ENCODE measurements around the gene STARD7. TPM values are rescaled to one million over a fixed set of nuclear protein-coding genes. Genes with fewer than 3 reads are reported as not detected.

Gene STARD7
- total RNA-seq, 2 experiments from 2014 or later: 241 to 248 TPM

GRCh38 chr2:96176661-96177060, 32.0 kb downstream of the STARD7 start:
- ChIA-PET POLR2A (no interaction called here), CTCF (interaction anchor here (0.7 to 4.7 kb wide), 3 partner anchors 34 to 60 kb away, joined by 4 to 89 read pairs (median 5); partner anchors contain the start of genes ADRA2B and DUSP2)

GRCh38 chr2:96175951-96176350, 32.7 kb downstream of the STARD7 start:
- CTCF ChIA-PET: interaction anchor here (1.4 to 4.7 kb wide), 7 partner anchors 9 to 59 kb away, joined by 5 to 104 read pairs (median 12); partner anchors contain the start of genes ADRA2B, ASTL and DUSP2
- POLR2A ChIA-PET: no interaction called here

GRCh38 chr2:96174251-96175144, 34.1 kb downstream of the STARD7 start:
- CTCF ChIA-PET: interaction anchor here (0.6 to 4.7 kb wide), 25 partner anchors 10 to 182 kb away, joined by 3 to 104 read pairs (median 6); partner anchors contain the start of genes ADRA2B, ASTL, DUSP2 and STARD7
- POLR2A ChIA-PET: interaction anchor here (0.6 to 1.7 kb wide), 5 partner anchors 10 to 416 kb away, joined by 4 to 19 read pairs (median 9); partner anchors contain the start of genes ASTL and DUSP2

GRCh38 chr2:96171831-96172230, 36.8 kb downstream of the STARD7 start:
- CTCF ChIA-PET: interaction anchor here (1.0 kb wide), 1 partner anchor 33 kb away, joined by 4 read pairs; the partner anchor contains the start of gene ASTL
- POLR2A ChIA-PET: no interaction called here

- CTCF ChIA-PET: interaction anchor here (1.4 to 1.6 kb wide), 2 partner anchors 29 to 32 kb away, joined by 3 to 4 read pairs; partner anchors contain the start of gene ASTL
- POLR2A ChIA-PET: no interaction called here
Observed at GRCh38 chr2:96170626-96171025, 38.0 kb downstream of the STARD7 start.

- ChIA-PET POLR2A (no interaction called here), CTCF (interaction anchor here (1.4 to 1.6 kb wide), 2 partner anchors 28 to 31 kb away, joined by 3 to 4 read pairs; partner anchors contain the start of gene ASTL)
Observed at GRCh38 chr2:96169868-96170507, 38.6 kb downstream of the STARD7 start.

- ChIA-PET CTCF (interaction anchor here (1.1 to 2.5 kb wide), 2 partner anchors 10 to 25 kb away, joined by 3 to 7 read pairs; no protein-coding TSS in a partner anchor), POLR2A (interaction anchor here (1.2 kb wide), 1 partner anchor 22 kb away, joined by 3 read pairs; the partner anchor contains the start of gene DUSP2)
Observed at GRCh38 chr2:96167407-96168013, 41.1 kb downstream of the STARD7 start.

- ChIA-PET POLR2A (interaction anchor here (0.5 to 10.7 kb wide), 9 partner anchors 10 to 155 kb away, joined by 3 to 240 read pairs (median 5); partner anchors contain the start of gene DUSP2), CTCF (interaction anchor here (0.6 to 9.8 kb wide), 7 partner anchors 9 to 693 kb away, joined by 3 to 141 read pairs (median 4); partner anchors contain the start of genes ANKRD39 and DUSP2)
Observed at GRCh38 chr2:96164459-96165184, 44.0 kb downstream of the STARD7 start.

GRCh38 chr2:96163768-96164429, 44.7 kb downstream of the STARD7 start:
- ChIA-PET CTCF (interaction anchor here (0.6 to 9.8 kb wide), 9 partner anchors 10 to 694 kb away, joined by 3 to 141 read pairs (median 4); partner anchors contain the start of genes ANKRD39, ASTL and DUSP2), POLR2A (interaction anchor here (0.5 to 10.7 kb wide), 8 partner anchors 11 to 44 kb away, joined by 3 to 240 read pairs (median 6); partner anchors contain the start of gene DUSP2)

GRCh38 chr2:96163415-96163767, 45.2 kb downstream of the STARD7 start:
- POLR2A ChIA-PET: interaction anchor here (1.0 to 10.7 kb wide), 6 partner anchors 11 to 45 kb away, joined by 3 to 240 read pairs (median 6); partner anchors contain the start of gene DUSP2
- CTCF ChIA-PET: interaction anchor here (0.6 to 9.8 kb wide), 7 partner anchors 10 to 171 kb away, joined by 3 to 141 read pairs (median 5); partner anchors contain the start of genes ASTL and DUSP2

GRCh38 chr2:96161898-96162297, 46.7 kb downstream of the STARD7 start:
- POLR2A ChIA-PET: interaction anchor here (10.7 kb wide), 1 partner anchor 17 kb away, joined by 240 read pairs; the partner anchor contains the start of gene DUSP2
- CTCF ChIA-PET: interaction anchor here (0.7 to 9.8 kb wide), 4 partner anchors 12 to 169 kb away, joined by 3 to 141 read pairs (median 13); partner anchors contain the start of genes ASTL and DUSP2

GRCh38 chr2:96160366-96160765, 48.3 kb downstream of the STARD7 start:
- POLR2A ChIA-PET: interaction anchor here (10.7 kb wide), 1 partner anchor 15 kb away, joined by 240 read pairs; the partner anchor contains the start of gene DUSP2

GRCh38 chr2:96159084-96159830, 49.4 kb downstream of the STARD7 start:
- ChIA-PET POLR2A (interaction anchor here (1.3 to 10.7 kb wide), 2 partner anchors 14 to 21 kb away, joined by 8 to 240 read pairs; partner anchors contain the start of genes ASTL and DUSP2), CTCF (interaction anchor here (2.7 to 9.8 kb wide), 4 partner anchors 8 to 20 kb away, joined by 7 to 141 read pairs (median 10); partner anchors contain the start of genes ASTL and DUSP2)

More at GRCh38 chr2:96160366-96160765, 48.3 kb downstream of the STARD7 start:
- CTCF ChIA-PET: interaction anchor here (2.9 to 9.8 kb wide), 3 partner anchors 14 to 22 kb away, joined by 8 to 141 read pairs (median 12); partner anchors contain the start of genes ASTL and DUSP2

GRCh38 chr2:96158554-96158940, 50.1 kb downstream of the STARD7 start:
- ChIA-PET POLR2A (interaction anchor here (1.3 to 10.7 kb wide), 3 partner anchors 13 to 50 kb away, joined by 6 to 240 read pairs (median 8); partner anchors contain the start of genes ASTL, DUSP2 and STARD7), CTCF (interaction anchor here (2.7 to 9.8 kb wide), 4 partner anchors 8 to 20 kb away, joined by 7 to 141 read pairs (median 10); partner anchors contain the start of genes ASTL and DUSP2)

GRCh38 chr2:96157649-96158553, 50.7 kb downstream of the STARD7 start:
- POLR2A ChIA-PET: interaction anchor here (1.3 to 10.7 kb wide), 3 partner anchors 13 to 50 kb away, joined by 6 to 240 read pairs (median 8); partner anchors contain the start of genes ASTL, DUSP2 and STARD7
- CTCF ChIA-PET: interaction anchor here (2.7 to 9.8 kb wide), 4 partner anchors 9 to 19 kb away, joined by 7 to 141 read pairs (median 10); partner anchors contain the start of genes ASTL and DUSP2
